H9 (cell line): ENCODE data around the gene LAMC3. TPM values are rescaled to one million over a fixed set of nuclear protein-coding genes. Genes with fewer than 3 reads are reported as not detected.

ENCODE experiments used
- DNase-seq: peaks from one replicate; pipeline ENCODE4 v3.0.0-alpha.2; 2017
- H2AFZ ChIP-seq: one replicate; pipeline ENCODE4 v1.6.1; 2013; ENCODE audit warnings: mild to moderate bottlenecking, low read length, control low read depth, moderate library complexity
- H2AK5ac ChIP-seq: 2 replicates; pipeline ENCODE4 v1.6.1; 2013; ENCODE audit warnings: low read length, control low read depth, mixed read lengths; ENCODE audit not compliant: insufficient read length
- H2BK120ac ChIP-seq: one replicate; pipeline ENCODE4 v1.6.1; 2013; ENCODE audit warnings: low read depth, mild to moderate bottlenecking, low read length, control low read depth, inconsistent platforms; ENCODE audit not compliant: poor library complexity, severe bottlenecking
- H2BK12ac ChIP-seq: 2 replicates; pipeline ENCODE4 v1.6.1; 2013; ENCODE audit warnings: low read length, control low read depth, mixed read lengths, low read depth; ENCODE audit not compliant: insufficient read length
- H2BK15ac ChIP-seq: 2 replicates; pipeline ENCODE4 v1.6.1; 2013; ENCODE audit warnings: low read depth, low read length, control low read depth
- H2BK20ac ChIP-seq: one replicate; pipeline ENCODE4 v1.6.1; 2013; ENCODE audit warnings: low read depth, mild to moderate bottlenecking, low read length, control low read depth, inconsistent platforms; ENCODE audit not compliant: poor library complexity, severe bottlenecking
- H2BK5ac ChIP-seq: 2 replicates; pipeline ENCODE4 v1.6.1; 2013; ENCODE audit warnings: low read length, control low read depth, mixed read lengths; ENCODE audit not compliant: insufficient read length
- H3K14ac ChIP-seq: 2 replicates; pipeline ENCODE4 v1.6.1; 2013; ENCODE audit warnings: low read length, control low read depth; ENCODE audit not compliant: insufficient read depth
- H3K18ac ChIP-seq: 2 replicates; pipeline ENCODE4 v1.6.1; 2013; ENCODE audit warnings: low read depth, mild to moderate bottlenecking, mixed read lengths, low read length, control low read depth; ENCODE audit not compliant: insufficient read length
- H3K23ac ChIP-seq: 2 replicates; pipeline ENCODE4 v1.6.1; 2013; ENCODE audit warnings: low read length, control low read depth, mixed read lengths, low read depth; ENCODE audit not compliant: insufficient read length
- H3K23me2 ChIP-seq: 2 replicates; pipeline ENCODE4 v1.6.1; 2013; ENCODE audit warnings: low read depth, mild to moderate bottlenecking, mixed read lengths, low read length, control low read depth; ENCODE audit not compliant: insufficient read length, poor library complexity, severe bottlenecking
- H3K27ac ChIP-seq: 2 replicates; pipeline ENCODE4 v1.5.1; 2013; ENCODE audit warnings: low read length, control low read depth, mixed read lengths, low read depth; ENCODE audit not compliant: insufficient read length
- H3K27me3 ChIP-seq: 2 replicates; pipeline ENCODE4 v1.6.1; 2013; ENCODE audit warnings: low read length, control low read depth, inconsistent platforms; ENCODE audit not compliant: insufficient read depth
- H3K4ac ChIP-seq: 2 replicates; pipeline ENCODE4 v1.6.1; 2013; ENCODE audit warnings: low read depth, mild to moderate bottlenecking, control low read depth, inconsistent platforms, low read length, moderate library complexity
- H3K4me1 ChIP-seq: 2 replicates; pipeline ENCODE4 v1.6.1; 2013; ENCODE audit warnings: low read length, control low read depth, inconsistent platforms; ENCODE audit not compliant: insufficient read depth
- H3K4me2 ChIP-seq: 2 replicates; pipeline ENCODE4 v1.6.1; 2013; ENCODE audit warnings: low read length, control low read depth, mixed read lengths; ENCODE audit not compliant: insufficient read length, insufficient read depth
- H3K56ac ChIP-seq: 2 replicates; pipeline ENCODE4 v1.6.1; 2013; ENCODE audit warnings: low read depth, mild to moderate bottlenecking, mixed read lengths, low read length, control low read depth; ENCODE audit not compliant: insufficient read length
- H3K79me1 ChIP-seq: 2 replicates; pipeline ENCODE4 v1.6.1; 2013; ENCODE audit warnings: low read depth, mild to moderate bottlenecking, moderate library complexity, low read length, control low read depth, inconsistent platforms; ENCODE audit not compliant: insufficient read depth, poor library complexity, severe bottlenecking
- H3K79me2 ChIP-seq: 2 replicates; pipeline ENCODE4 v1.6.1; 2013; ENCODE audit warnings: low read length, control low read depth, inconsistent platforms; ENCODE audit not compliant: insufficient read depth
- H3K9ac ChIP-seq: 2 replicates; pipeline ENCODE4 v1.6.1; 2013; ENCODE audit warnings: low read length, control low read depth, mixed read lengths; ENCODE audit not compliant: insufficient read length; ENCODE audit errors: extremely low read depth
- H3K9me3 ChIP-seq: one replicate; pipeline ENCODE4 v1.6.1; 2013; ENCODE audit warnings: low read depth, low read length, inconsistent platforms; ENCODE audit not compliant: control insufficient read depth
- H3T11ph ChIP-seq: one replicate; pipeline ENCODE4 v1.6.1; 2013; ENCODE audit warnings: mild to moderate bottlenecking, low read length, control low read depth, inconsistent platforms
- H4K20me1 ChIP-seq: one replicate; pipeline ENCODE4 v1.6.1; 2013; ENCODE audit not compliant: control insufficient read depth, insufficient read length, insufficient read depth
- H4K5ac ChIP-seq: 2 replicates; pipeline ENCODE4 v1.6.1; 2013; ENCODE audit warnings: low read depth, mild to moderate bottlenecking, mixed read lengths, low read length, control low read depth; ENCODE audit not compliant: insufficient read length
- H4K8ac ChIP-seq: replicated peaks from 2 replicates; pipeline ENCODE4 v1.6.1; 2013; ENCODE audit warnings: low read length, control low read depth, mixed read lengths, low read depth; ENCODE audit not compliant: insufficient read length
- H4K91ac ChIP-seq: 2 replicates; pipeline ENCODE4 v1.6.1; 2013; ENCODE audit warnings: low read depth, mild to moderate bottlenecking, moderate library complexity, mixed read lengths, low read length, control low read depth; ENCODE audit not compliant: insufficient read length
- H3K27ac Mint-ChIP-seq, 3 experiments: 2 replicates in 2 of 3; 3 replicates in 1 of 3; pipeline ENCODE4 v1.8.0; 2020 to 2021; ENCODE audit warnings: mixed read lengths in 3 of 3, mild to moderate bottlenecking in 1 of 3, moderate library complexity in 1 of 3
- H3K27me3 Mint-ChIP-seq: 2 replicates; pipeline ENCODE4 v1.8.0; 2021; ENCODE audit warnings: low read depth, mild to moderate bottlenecking, moderate library complexity, mixed read lengths
- H3K36me3 Mint-ChIP-seq, 3 experiments: 2 replicates in 2 of 3; 3 replicates in 1 of 3; pipeline ENCODE4 v1.8.0; 2020 to 2021; ENCODE audit warnings: low read depth in 3 of 3, mixed read lengths in 3 of 3; ENCODE audit not compliant: insufficient read depth in 1 of 3
- H3K4me1 Mint-ChIP-seq, 2 experiments: 2 replicates each; pipeline ENCODE4 v1.8.0; 2020; ENCODE audit warnings: mixed read lengths in 2 of 2
- H3K4me3 Mint-ChIP-seq, 2 experiments: 2 replicates in 1 of 2; 3 replicates in 1 of 2; pipeline ENCODE4 v1.8.0; 2020 to 2021; ENCODE audit warnings: mild to moderate bottlenecking in 2 of 2, mixed read lengths in 2 of 2, moderate library complexity in 1 of 2
- H3K9me3 Mint-ChIP-seq, 2 experiments: 2 replicates in 1 of 2; 3 replicates in 1 of 2; pipeline ENCODE4 v1.8.0; 2020; ENCODE audit warnings: mild to moderate bottlenecking in 2 of 2, mixed read lengths in 2 of 2, moderate library complexity in 1 of 2
- WGBS: extraction: QIAGEN DNeasy Blood & Tissue Kit; methylation state at CpG from one replicate; pipeline ENCODE4 v1.1.7; 2013; ENCODE audit warnings: missing lambda C conversion rate, low lambda C conversion rate, mixed read lengths; ENCODE audit not compliant: insufficient read length; ENCODE audit errors: extremely low coverage; 5-methylcytosine and 5-hydroxymethylcytosine counted together
- total RNA-seq: library from RNA; stranded (reverse); gene quantifications from 2 replicates; pipeline ENCODE4 v1.2.1, GENCODE V29; 2021
- TF ChIP-seq, protein P1 (sequence below): fragments of 200-600 bp; sonication (generic); conservative IDR thresholded peaks from 3 replicates; pipeline ENCODE4 v1.8.0; 2021; ENCODE audit warnings: antibody characterized with exemption, mild to moderate bottlenecking

LAMC3 gene
- total RNA-seq, 1 experiment from 2014 or later = 21.7 TPM

DNA sequence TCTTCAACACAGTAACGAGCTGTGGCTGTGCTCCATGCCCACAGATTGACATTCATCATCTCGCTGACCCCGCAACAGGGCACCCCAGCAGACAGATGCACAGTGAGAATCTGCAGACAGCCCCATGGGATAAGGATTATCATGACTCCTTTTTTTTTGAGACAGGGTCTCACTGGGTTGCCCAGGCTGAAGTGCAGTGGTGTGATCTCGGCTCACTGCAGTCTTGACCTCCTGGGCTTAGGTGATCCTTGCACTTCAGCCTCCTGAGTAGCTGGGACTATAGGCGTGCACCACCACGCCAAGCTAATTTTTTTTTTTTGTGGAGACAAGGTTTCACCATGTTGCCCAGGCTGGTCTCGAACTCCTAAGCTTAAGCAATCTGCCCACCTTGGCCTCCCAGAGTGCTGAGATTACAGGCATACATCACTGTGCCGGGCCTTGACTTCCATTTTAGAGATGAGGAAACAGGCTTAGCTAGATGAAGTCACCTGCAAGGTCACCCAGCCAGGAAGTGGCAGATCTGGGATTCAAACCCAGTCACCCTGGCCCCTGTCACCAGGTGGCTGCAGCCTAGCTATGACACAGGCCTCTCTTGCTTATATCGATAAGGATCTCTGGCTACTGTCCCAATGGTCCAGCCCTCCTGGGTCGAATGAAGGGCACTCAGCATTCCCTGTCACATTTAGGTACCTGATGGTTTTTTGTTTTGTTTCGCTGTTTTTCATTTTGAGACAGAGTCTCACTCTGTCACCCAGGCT lies 92.4 kb downstream of the LAMC3 start:
- no peak overlapping the region for H3K14ac ChIP-seq
- no peak overlapping the region for H3K23ac ChIP-seq
- H3K4me1 ChIP-seq = peaks cover 20% of the 10 kb centered on the region; the same call in 1 of the 2 replicates
- Mint-ChIP-seq H3K27me3 (no peaks in the 10 kb centered on the region), H3K36me3 (peaks cover 17 to 57% (median 33%) of the 10 kb centered on the region in 3 experiments; a peak in 6 of 7 replicates), H3K27ac (peak overlapping the region; percentile 55 to 91 (median 80); a peak in 4 of 7 replicates), H3K9me3 (no peaks in the 10 kb centered on the region; a peak in 1 of 5 replicates), H3K4me1 (peaks cover 47 to 58% of the 10 kb centered on the region in 2 experiments), H3K4me3 (no peak overlapping the region)
- H4K20me1 ChIP-seq = no peaks in the 10 kb centered on the region
- H2BK120ac ChIP-seq = no peak overlapping the region
- no peak overlapping the region for H2BK15ac ChIP-seq
- H3K4me2 ChIP-seq = no peak overlapping the region
- H3K79me2 ChIP-seq = no peaks in the 10 kb centered on the region; the same call in 1 of the 2 replicates
- no peak overlapping the region for H3K56ac ChIP-seq
- no peak overlapping the region for H2BK5ac ChIP-seq
- no peaks in the 10 kb centered on the region for H3K27me3 ChIP-seq
- no peak overlapping the region for H3K9ac ChIP-seq
- H2BK12ac ChIP-seq = no peak overlapping the region
- no peak for DNase-seq
- H3K23me2 ChIP-seq = peaks cover 3% of the 10 kb centered on the region
- H3K9me3 ChIP-seq = no peaks in the 10 kb centered on the region
- H2BK20ac ChIP-seq = no peak overlapping the region
- TF ChIP-seq, protein P1, sequence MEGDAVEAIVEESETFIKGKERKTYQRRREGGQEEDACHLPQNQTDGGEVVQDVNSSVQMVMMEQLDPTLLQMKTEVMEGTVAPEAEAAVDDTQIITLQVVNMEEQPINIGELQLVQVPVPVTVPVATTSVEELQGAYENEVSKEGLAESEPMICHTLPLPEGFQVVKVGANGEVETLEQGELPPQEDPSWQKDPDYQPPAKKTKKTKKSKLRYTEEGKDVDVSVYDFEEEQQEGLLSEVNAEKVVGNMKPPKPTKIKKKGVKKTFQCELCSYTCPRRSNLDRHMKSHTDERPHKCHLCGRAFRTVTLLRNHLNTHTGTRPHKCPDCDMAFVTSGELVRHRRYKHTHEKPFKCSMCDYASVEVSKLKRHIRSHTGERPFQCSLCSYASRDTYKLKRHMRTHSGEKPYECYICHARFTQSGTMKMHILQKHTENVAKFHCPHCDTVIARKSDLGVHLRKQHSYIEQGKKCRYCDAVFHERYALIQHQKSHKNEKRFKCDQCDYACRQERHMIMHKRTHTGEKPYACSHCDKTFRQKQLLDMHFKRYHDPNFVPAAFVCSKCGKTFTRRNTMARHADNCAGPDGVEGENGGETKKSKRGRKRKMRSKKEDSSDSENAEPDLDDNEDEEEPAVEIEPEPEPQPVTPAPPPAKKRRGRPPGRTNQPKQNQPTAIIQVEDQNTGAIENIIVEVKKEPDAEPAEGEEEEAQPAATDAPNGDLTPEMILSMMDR = no peak
- H4K91ac ChIP-seq = no peak overlapping the region
- no peak overlapping the region for H3K27ac ChIP-seq
- peak overlapping the region; percentile 53 for H3K18ac ChIP-seq
- no CpG with 5 or more reads among the region's 11 CpGs for WGBS
- no peak overlapping the region for H2AK5ac ChIP-seq
- no peak overlapping the region for H3K4ac ChIP-seq
- H3T11ph ChIP-seq = no peak overlapping the region
- H4K5ac ChIP-seq = no peak overlapping the region
- no peak overlapping the region for H2AFZ ChIP-seq
- H4K8ac ChIP-seq = no peak overlapping the region
- no peaks in the 10 kb centered on the region for H3K79me1 ChIP-seq
